PC-9 (cell line): ENCODE measurements around the gene GFM1. TPM values are rescaled to one million over a fixed set of nuclear protein-coding genes. Genes with fewer than 3 reads are reported as not detected.

Experiments used
- BruUV-seq: library from RNA; stranded (reverse); fragments of 400-500 nt; replicated peaks from 2 replicates; lab custom pipeline; 2021; lab: Mats Ljungman, UMichigan
- CTCF ChIA-PET: fragments of 300-600 bp; sonication (Branson Sonifier 250); formaldehyde crosslinking; loops from one replicate; lab custom pipeline; 2022; ENCODE audit warnings: antibody characterized with exemption; lab: Charles Lee
- POLR2A ChIA-PET: fragments of 300-600 bp; sonication (Branson Sonifier 250); formaldehyde crosslinking; loops from one replicate; lab custom pipeline; 2022; ENCODE audit warnings: antibody characterized with exemption; ENCODE audit not compliant: unreplicated experiment; lab: Charles Lee
- DNase-seq, 2 experiments: peaks; one replicate each; pipeline versions ENCODE4 v3.0.0 to v3.0.0-alpha.2; 2015 to 2022; ENCODE audit warnings: mixed read lengths in 1 of 2
- H2AFZ ChIP-seq: fragments of 200-600 bp; sonication (generic); 2 replicates; pipeline ENCODE4 v1.8.1; 2017; ENCODE audit warnings: antibody characterized with exemption
- H3F3A ChIP-seq: fragments of 200-600 bp; sonication (generic); 2 replicates; pipeline ENCODE4 v1.8.1; 2017; ENCODE audit warnings: antibody characterized with exemption, mild to moderate bottlenecking, low read depth; ENCODE audit not compliant: insufficient read depth
- H3K27ac ChIP-seq: fragments of 200-600 bp; sonication (generic); 2 replicates; pipeline ENCODE4 v1.6.1; 2016; ENCODE audit warnings: mixed run types
- H3K27me3 ChIP-seq: fragments of 200-600 bp; sonication (generic); 2 replicates; pipeline ENCODE4 v1.6.1; 2016; ENCODE audit warnings: low read depth, mixed run types; ENCODE audit not compliant: insufficient read depth
- H3K36me3 ChIP-seq: fragments of 200-600 bp; sonication (generic); 2 replicates; pipeline ENCODE4 v1.6.1; 2016; ENCODE audit warnings: low read depth, mixed run types
- H3K4me1 ChIP-seq: fragments of 200-600 bp; sonication (generic); replicated peaks from 2 replicates; pipeline ENCODE4 v1.6.1; 2016; ENCODE audit warnings: mixed run types; ENCODE audit not compliant: insufficient read depth
- H3K4me2 ChIP-seq: fragments of 200-600 bp; sonication (generic); 2 replicates; pipeline ENCODE4 v1.6.1; 2017; ENCODE audit warnings: mixed run types
- H3K4me3 ChIP-seq: fragments of 200-600 bp; sonication (generic); 2 replicates; pipeline ENCODE4 v1.6.1; 2016; ENCODE audit warnings: mixed run types
- H3K79me2 ChIP-seq: fragments of 200-600 bp; sonication (generic); 2 replicates; pipeline ENCODE4 v1.6.1; 2017; ENCODE audit warnings: low read depth, mixed run types
- H3K9me2 ChIP-seq: fragments of 200-600 bp; sonication (generic); 2 replicates; pipeline ENCODE4 v1.8.1; 2017; ENCODE audit warnings: mild to moderate bottlenecking; ENCODE audit not compliant: insufficient read depth
- H3K9me3 ChIP-seq: fragments of 200-600 bp; sonication (generic); 2 replicates; pipeline ENCODE4 v1.8.1; 2016; ENCODE audit warnings: low read depth; ENCODE audit not compliant: insufficient read depth
- H4K20me1 ChIP-seq: fragments of 200-600 bp; sonication (generic); 2 replicates; pipeline ENCODE4 v1.8.1; 2017; ENCODE audit not compliant: insufficient read depth
- CTCF ChIP-seq: fragments of 200-600 bp; sonication (generic); conservative IDR thresholded peaks from 2 replicates; pipeline ENCODE4 v1.6.1; 2017; ENCODE audit warnings: mixed run types, antibody characterized with exemption, mild to moderate bottlenecking, moderate library complexity
- EZH2 ChIP-seq: fragments of 200-600 bp; sonication (generic); IDR thresholded peaks from 2 replicates; pipeline ENCODE4 v1.8.0; 2017; ENCODE audit warnings: antibody characterized with exemption, low read depth
- intact Hi-C: fragments of 100-400 bp; cut with micrococcal nuclease; formaldehyde crosslinking; loops from one replicate; pipeline ENCODE4 v1.10.0; 2022; ENCODE audit not compliant: unreplicated experiment
- total RNA-seq: library from RNA; stranded (reverse); gene quantifications from 2 replicates; pipeline ENCODE4 v1.2.3, GENCODE V29; 2021

GFM1 gene
- total RNA-seq, 1 experiment from 2014 or later = 43.0 TPM

- BruUV-seq = no TSS peak
- Histone ChIP-seq H3K4me3 (no peak overlapping the region), H3K27me3 (no peaks in the 10 kb centered on the region), H3K27ac (no peak overlapping the region), H2AFZ (no peak overlapping the region), H3K9me3 (no peaks in the 10 kb centered on the region), H3K9me2 (no peaks in the 10 kb centered on the region), H3K79me2 (no peaks in the 10 kb centered on the region), H3F3A (no peaks in the 10 kb centered on the region), H3K4me2 (no peak overlapping the region), H3K4me1 (peaks cover 6% of the 10 kb centered on the region), H4K20me1 (no peaks in the 10 kb centered on the region), H3K36me3 (peaks cover 8% of the 10 kb centered on the region; the same call in 1 of the 2 replicates)
- no peak for TF ChIP-seq EZH2
- no peak for TF ChIP-seq CTCF
- ChIA-PET POLR2A (no interaction called here), CTCF (no interaction called here)
- DNase-seq = no peak
- intact Hi-C loops = no loop called here
Observed at GRCh38 chr3:158738653-158739052, 94.3 kb downstream of the GFM1 start.

DNA sequence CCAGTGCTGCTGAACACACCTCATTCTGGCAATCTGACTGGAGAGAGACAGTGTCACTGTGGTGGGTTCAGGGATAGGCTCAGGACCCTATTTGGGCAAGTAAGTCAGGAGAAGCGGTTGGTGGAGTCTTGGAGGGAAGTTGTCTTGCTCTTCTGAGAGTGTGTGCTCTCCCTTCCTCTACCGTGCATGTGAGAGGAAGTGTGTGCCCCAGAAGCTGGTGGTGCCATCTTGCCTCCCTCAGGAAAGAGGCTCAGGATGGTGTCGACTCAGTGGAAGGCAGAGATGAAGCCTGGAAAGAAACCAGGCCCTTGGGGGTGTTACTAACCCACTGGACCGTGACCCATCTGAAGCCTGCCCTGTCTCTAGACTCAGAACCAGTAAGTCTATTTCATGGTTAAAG, 94.8 kb downstream of the GFM1 start:
- intact Hi-C loops = no loop called here
- H4K20me1 ChIP-seq = no peaks in the 10 kb centered on the region
- no peak for DNase-seq
- no peaks in the 10 kb centered on the region for H3K79me2 ChIP-seq
- peaks cover 2% of the 10 kb centered on the region for H3K4me1 ChIP-seq
- H3K4me3 ChIP-seq = no peak overlapping the region
- peaks cover 8% of the 10 kb centered on the region; the same call in 1 of the 2 replicates for H3K36me3 ChIP-seq
- POLR2A ChIA-PET = no interaction called here
- H3K27ac ChIP-seq = no peak overlapping the region
- H2AFZ ChIP-seq = no peak overlapping the region
- H3K9me2 ChIP-seq = no peaks in the 10 kb centered on the region
- H3K27me3 ChIP-seq = no peaks in the 10 kb centered on the region
- no TSS peak for BruUV-seq
- no peak overlapping the region for H3K4me2 ChIP-seq
- CTCF ChIA-PET = no interaction called here
- H3F3A ChIP-seq = no peaks in the 10 kb centered on the region
- no peak for TF ChIP-seq EZH2
- no peak for TF ChIP-seq CTCF
- H3K9me3 ChIP-seq = no peaks in the 10 kb centered on the region

- no peaks in the 10 kb centered on the region for H4K20me1 ChIP-seq
- DNase-seq = no peak
- H3K9me3 ChIP-seq = no peaks in the 10 kb centered on the region
- no peaks in the 10 kb centered on the region for H3F3A ChIP-seq
- H3K4me1 ChIP-seq = no peaks in the 10 kb centered on the region
- no peak overlapping the region for H3K4me3 ChIP-seq
- intact Hi-C loops = no loop called here
- peaks cover 10% of the 10 kb centered on the region for H3K36me3 ChIP-seq
- H3K4me2 ChIP-seq = no peak overlapping the region
- H3K79me2 ChIP-seq = no peaks in the 10 kb centered on the region
- H3K27me3 ChIP-seq = no peaks in the 10 kb centered on the region
- ChIA-PET POLR2A (no interaction called here), CTCF (no interaction called here)
- BruUV-seq = no TSS peak
- H3K27ac ChIP-seq = no peak overlapping the region
- TF ChIP-seq CTCF (no peak), EZH2 (no peak)
- H2AFZ ChIP-seq = no peak overlapping the region
- no peaks in the 10 kb centered on the region for H3K9me2 ChIP-seq
Observed at GRCh38 chr3:158739661-158740060, 95.3 kb downstream of the GFM1 start.

Other genes starting within 250 kb of the GFM1 start
- 52.3 and 55.5 TPM in 2 replicates for gene MLF1, start 73.3 kb upstream of the GFM1 start, total RNA-seq
- gene LXN, start 28.1 kb downstream of the GFM1 start, total RNA-seq = not detected in 2 replicates
- 9.3 and 20.5 TPM in 2 replicates for gene RARRES1, start 87.9 kb downstream of the GFM1 start, total RNA-seq
- 31.0 and 38.6 TPM in 2 replicates for gene MFSD1, start 157.5 kb downstream of the GFM1 start, total RNA-seq